Keratinocyte (primary cell): ENCODE data around the gene GSTO2. TPM values are rescaled to one million over a fixed set of nuclear protein-coding genes. Genes with fewer than 3 reads are reported as not detected.

Source experiments
- DNase-seq: peaks from one replicate; pipeline ENCODE4 v3.0.0-alpha.2; 2011; ENCODE audit warnings: low read depth, missing footprints, low spot score
- FAIRE-seq: peaks from 2 replicates; lab custom pipeline; 2011; peaks lifted over from hg19 to GRCh38; lab: Jason Lieb, UNC
- H2AFZ ChIP-seq: 2 replicates; pipeline ENCODE4 v1.6.0; 2012; ENCODE audit warnings: low read length, control low read depth, inconsistent platforms; ENCODE audit not compliant: control insufficient read depth
- H3K27ac ChIP-seq: 2 replicates; pipeline ENCODE4 v1.5.1; 2011; ENCODE audit warnings: low read length; ENCODE audit not compliant: control insufficient read depth, insufficient read depth
- H3K27me3 ChIP-seq: 3 replicates; pipeline ENCODE4 v1.6.0; 2011; ENCODE audit warnings: low read length; ENCODE audit not compliant: control insufficient read depth, insufficient read depth; ENCODE audit errors: extremely low read depth
- H3K36me3 ChIP-seq, 2 experiments: 2 replicates in 1 of 2; 3 replicates in 1 of 2; pipeline ENCODE4 v1.5.1; 2011; ENCODE audit warnings: low read length in 2 of 2, mild to moderate bottlenecking in 1 of 2; ENCODE audit not compliant: control insufficient read depth in 2 of 2, insufficient read depth in 2 of 2; ENCODE audit errors: extremely low read depth in 1 of 2
- H3K4me1 ChIP-seq: 3 replicates; pipeline ENCODE4 v1.5.1; 2011; ENCODE audit warnings: low read length; ENCODE audit not compliant: control insufficient read depth, insufficient read depth; ENCODE audit errors: extremely low read depth
- H3K4me2 ChIP-seq: 3 replicates; pipeline ENCODE4 v1.6.0; 2011; ENCODE audit warnings: low read depth, low read length; ENCODE audit not compliant: control insufficient read depth, insufficient read depth; ENCODE audit errors: extremely low read depth
- H3K4me3 ChIP-seq, 3 experiments: fragments of 200-600 bp in 1 of 3; sonication (generic) in 1 of 3; 2 replicates in 2 of 3; 3 replicates in 1 of 3; pipeline ENCODE4 v1.5.1; 2011 to 2016; ENCODE audit warnings: low read length in 3 of 3, mild to moderate bottlenecking in 3 of 3, control low read depth in 2 of 3, inconsistent platforms in 1 of 3, low read depth in 1 of 3, mixed read lengths in 1 of 3, mixed run types in 1 of 3, moderate library complexity in 1 of 3; ENCODE audit not compliant: control insufficient read depth in 2 of 3, insufficient read depth in 2 of 3; ENCODE audit errors: extremely low read depth in 1 of 3
- H3K79me2 ChIP-seq: 2 replicates; pipeline ENCODE4 v1.6.0; 2012; ENCODE audit warnings: low read length; ENCODE audit not compliant: control insufficient read depth, insufficient read depth
- H3K9ac ChIP-seq: 3 replicates; pipeline ENCODE4 v1.6.0; 2011; ENCODE audit warnings: low read length; ENCODE audit not compliant: control insufficient read depth, insufficient read depth; ENCODE audit errors: extremely low read depth
- H3K9me1 ChIP-seq: 3 replicates; pipeline ENCODE4 v1.6.0; 2011; ENCODE audit warnings: low read length; ENCODE audit not compliant: control insufficient read depth, insufficient read depth; ENCODE audit errors: extremely low read depth
- H3K9me3 ChIP-seq: 2 replicates; pipeline ENCODE4 v1.5.1; 2012; ENCODE audit warnings: low read depth, low read length; ENCODE audit not compliant: control insufficient read depth
- H4K20me1 ChIP-seq: 3 replicates; pipeline ENCODE4 v1.6.0; 2011; ENCODE audit warnings: low read length; ENCODE audit not compliant: control insufficient read depth, insufficient read depth; ENCODE audit errors: extremely low read depth
- CTCF ChIP-seq, 3 experiments: IDR thresholded peaks in 1 of 3; conservative IDR thresholded peaks in 1 of 3; optimal IDR thresholded peaks in 1 of 3; 2 replicates in 2 of 3; 3 replicates in 1 of 3; pipeline versions ENCODE3 to v1.5.1; 2011; ENCODE audit warnings: low read length in 3 of 3, mild to moderate bottlenecking in 3 of 3, moderate library complexity in 2 of 3, control low read depth in 1 of 3, inconsistent platforms in 1 of 3; ENCODE audit not compliant: insufficient read depth in 2 of 3; ENCODE audit errors: extremely low read depth in 1 of 3
- EZH2 ChIP-seq: IDR thresholded peaks from one replicate; pipeline ENCODE4 v1.6.1; 2012; ENCODE audit warnings: inconsistent platforms, mild to moderate bottlenecking, low read length, moderate library complexity
- dilution Hi-C: fragments of 300-500 bp; cut with MboI; formaldehyde crosslinking; loops from one replicate; pipeline ENCODE4 v1.7.0; 2020; ENCODE audit warnings: low sequenced_read_pairs; ENCODE audit not compliant: extremely low pct_ligation_motif_present
- polyA plus RNA-seq, 5 experiments: library from polyadenylated mRNA; depleted of rRNA in 3 of 5; stranded (reverse) in 3 of 5; stranded (forward) in 1 of 5; unstranded in 1 of 5; fragments of >200 nt; gene quantifications; 1 replicate in 1 of 5; 2 replicates in 3 of 5; 3 replicates in 1 of 5; pipeline versions ENCODE4 v1.2.1 to v1.2.3, GENCODE V29; 2011 to 2012; ENCODE audit warnings: missing spikeins in 2 of 5, low read depth in 1 of 5, low replicate concordance in 1 of 5

Gene GSTO2
- polyA plus RNA-seq, 1 donor (not counting 4 experiments of a cell fraction or from before 2014, with no cell fraction given), result 56.9 TPM

DNA sequence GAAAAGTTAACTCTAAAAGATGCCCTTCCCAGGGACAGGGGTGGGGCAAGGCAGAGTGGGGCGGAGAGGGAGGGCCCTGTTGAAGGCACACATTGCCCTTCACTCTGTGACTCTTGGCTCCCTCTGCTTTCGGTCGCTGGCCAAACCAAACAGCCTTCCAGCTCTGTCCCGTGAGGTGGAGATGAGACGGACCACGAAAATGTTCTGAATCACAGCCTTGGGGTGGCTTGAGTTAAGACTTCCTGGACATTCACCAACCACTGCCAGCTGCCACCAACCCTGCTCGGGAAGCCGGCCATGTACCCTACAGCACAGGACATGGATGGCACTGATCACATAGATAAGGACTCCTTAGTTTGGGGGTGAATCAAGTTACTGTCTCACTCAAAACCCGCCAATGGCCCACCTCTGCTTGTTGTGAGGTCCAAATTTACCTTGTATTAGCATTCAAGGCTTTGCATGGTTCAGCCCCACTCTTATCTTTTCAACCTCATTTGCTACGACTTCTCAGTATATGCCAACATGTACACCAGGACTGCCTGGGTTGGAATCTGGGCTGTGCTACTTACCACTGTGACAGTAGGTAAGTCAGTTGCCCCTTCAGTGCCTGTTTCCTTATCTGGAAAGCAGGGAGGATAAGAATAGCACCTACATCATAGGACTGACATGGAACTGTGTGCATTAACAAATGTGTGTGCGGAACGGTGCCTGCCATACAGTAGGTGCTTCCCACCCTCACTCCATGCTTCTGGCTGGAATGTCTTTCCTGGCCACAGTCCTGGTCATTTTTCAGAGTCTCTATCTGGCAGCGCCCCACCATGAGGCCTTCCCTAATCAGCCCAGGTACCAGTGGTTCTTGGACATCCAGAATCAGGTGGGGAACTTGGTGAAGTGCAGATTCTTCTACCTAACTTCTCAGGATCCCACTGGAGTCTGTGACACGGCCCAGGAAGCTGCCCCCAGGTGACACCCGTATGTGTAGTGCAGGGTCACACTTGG, 41.3 kb downstream of the GSTO2 start:
- H3K4me3 ChIP-seq, result no peak overlapping the region
- no peaks in the 10 kb centered on the region for H3K9me3 ChIP-seq
- no peaks in the 10 kb centered on the region for H3K9me1 ChIP-seq
- dilution Hi-C loops, result no loop called here
- no peak overlapping the region for H3K4me2 ChIP-seq
- H3K27ac ChIP-seq, result no peak overlapping the region
- peaks cover 8% of the 10 kb centered on the region for H4K20me1 ChIP-seq
- peaks cover 6% of the 10 kb centered on the region for H3K4me1 ChIP-seq
- FAIRE-seq, result no peak
- TF ChIP-seq CTCF (optimal IDR thresholded peaks at IDR 0.05 in 1 of 3, IDR thresholded peaks at IDR 0.05 in 1 of 3, conservative IDR thresholded peaks at IDR 0.05 in 1 of 3; ENCODE audit: extremely low read depth in 1 of 3, insufficient read depth in 2 of 3, low read length in 3 of 3), result no peak
- TF ChIP-seq EZH2, result no peak
- H3K79me2 ChIP-seq, result peaks cover 26% of the 10 kb centered on the region
- no peaks in the 10 kb centered on the region for H3K27me3 ChIP-seq
- no peak for DNase-seq
- H3K36me3 ChIP-seq, result peaks cover 20 to 34% of the 10 kb centered on the region in 2 experiments
- no peak overlapping the region for H2AFZ ChIP-seq
- no peak overlapping the region for H3K9ac ChIP-seq

DNA sequence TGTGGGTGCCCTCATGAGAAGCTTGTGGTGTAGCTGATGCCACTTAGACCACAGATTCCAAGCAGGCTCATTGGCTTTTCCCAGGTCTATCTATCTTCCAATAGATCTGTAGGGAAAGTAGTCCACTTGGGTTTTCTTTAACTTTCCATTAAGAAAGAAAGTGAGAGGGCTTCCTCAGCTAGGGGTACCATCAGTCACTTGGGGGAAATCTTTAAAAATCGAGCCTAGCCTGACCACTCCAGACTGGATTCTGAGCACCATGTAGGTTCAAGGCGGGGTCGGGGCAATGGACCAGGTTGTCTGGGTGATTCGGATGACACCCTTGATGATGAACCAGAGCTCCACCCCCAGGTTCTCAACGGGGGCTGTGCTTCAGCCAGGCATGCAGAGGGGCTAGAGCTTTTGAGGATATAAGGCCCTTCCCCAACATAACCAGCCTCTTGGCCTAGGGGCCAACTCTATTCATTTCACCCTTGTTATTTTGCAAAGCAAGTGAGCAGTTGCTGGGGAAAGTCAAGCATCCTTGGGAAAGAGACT, 42.3 kb downstream of the GSTO2 start:
- DNase-seq, result no peak
- no peaks in the 10 kb centered on the region for H3K9me1 ChIP-seq
- dilution Hi-C loops, result no loop called here
- no peaks in the 10 kb centered on the region for H3K9me3 ChIP-seq
- peaks cover 35% of the 10 kb centered on the region for H3K79me2 ChIP-seq
- peaks cover 8% of the 10 kb centered on the region for H4K20me1 ChIP-seq
- FAIRE-seq, result no peak
- H2AFZ ChIP-seq, result no peak overlapping the region
- no peaks in the 10 kb centered on the region for H3K27me3 ChIP-seq
- H3K4me1 ChIP-seq, result no peaks in the 10 kb centered on the region
- H3K4me2 ChIP-seq, result no peak overlapping the region
- H3K27ac ChIP-seq, result no peak overlapping the region
- H3K9ac ChIP-seq, result no peak overlapping the region
- peaks cover 21 to 34% of the 10 kb centered on the region in 2 experiments for H3K36me3 ChIP-seq
- TF ChIP-seq EZH2 (no peak), CTCF (optimal IDR thresholded peaks at IDR 0.05 in 1 of 3, IDR thresholded peaks at IDR 0.05 in 1 of 3, conservative IDR thresholded peaks at IDR 0.05 in 1 of 3; ENCODE audit: extremely low read depth in 1 of 3, insufficient read depth in 2 of 3, low read length in 3 of 3) (no peak)
- H3K4me3 ChIP-seq, result no peak overlapping the region
